Gastrocnemius medialis (tissue), 4 donors: ENCODE data around the gene NDUFA13.

ENCODE experiments used
- POLR2A ChIP-seq, 2 donors: fragments of 450-650 bp; IDR thresholded peaks; one replicate each; pipeline ENCODE4 v1.6.1; 2017; ENCODE audit warnings: antibody characterized with exemption in 2 of 2, mild to moderate bottlenecking in 2 of 2, moderate library complexity in 2 of 2
- TF ChIP-seq, protein P1 (sequence below), 5 experiments: fragments of 450-650 bp in 3 of 5; fragments of 200-600 bp in 2 of 5; sonication (generic) in 2 of 5; IDR thresholded peaks in 4 of 5; conservative IDR thresholded peaks in 1 of 5; 1 replicate in 4 of 5; 2 replicates in 1 of 5; pipeline ENCODE4 v1.5.1; 2016 to 2019; ENCODE audit warnings: antibody characterized with exemption in 5 of 5, mild to moderate bottlenecking in 3 of 5, moderate library complexity in 3 of 5

DNA sequence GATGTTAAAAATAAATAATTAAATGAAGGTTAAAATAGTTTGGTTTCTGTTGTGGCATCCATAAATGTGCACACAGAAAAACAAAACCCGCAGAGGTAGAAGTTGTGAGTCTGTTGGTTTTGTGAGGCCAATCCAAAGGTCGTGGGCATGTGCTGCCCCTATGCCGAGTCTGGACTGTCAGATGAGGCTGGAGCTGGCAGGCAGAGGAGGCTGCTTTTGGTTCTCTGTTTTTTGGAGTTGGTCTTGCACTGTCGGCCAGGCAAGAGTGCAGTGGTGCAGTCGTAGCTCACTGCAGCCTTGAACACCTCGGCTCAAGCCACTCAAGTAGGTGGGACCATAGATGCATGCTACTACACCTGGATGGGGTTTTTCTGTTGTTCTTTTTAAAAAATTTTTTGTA is 44.3 kb upstream of the NDUFA13 start:
- TF ChIP-seq, protein P1, sequence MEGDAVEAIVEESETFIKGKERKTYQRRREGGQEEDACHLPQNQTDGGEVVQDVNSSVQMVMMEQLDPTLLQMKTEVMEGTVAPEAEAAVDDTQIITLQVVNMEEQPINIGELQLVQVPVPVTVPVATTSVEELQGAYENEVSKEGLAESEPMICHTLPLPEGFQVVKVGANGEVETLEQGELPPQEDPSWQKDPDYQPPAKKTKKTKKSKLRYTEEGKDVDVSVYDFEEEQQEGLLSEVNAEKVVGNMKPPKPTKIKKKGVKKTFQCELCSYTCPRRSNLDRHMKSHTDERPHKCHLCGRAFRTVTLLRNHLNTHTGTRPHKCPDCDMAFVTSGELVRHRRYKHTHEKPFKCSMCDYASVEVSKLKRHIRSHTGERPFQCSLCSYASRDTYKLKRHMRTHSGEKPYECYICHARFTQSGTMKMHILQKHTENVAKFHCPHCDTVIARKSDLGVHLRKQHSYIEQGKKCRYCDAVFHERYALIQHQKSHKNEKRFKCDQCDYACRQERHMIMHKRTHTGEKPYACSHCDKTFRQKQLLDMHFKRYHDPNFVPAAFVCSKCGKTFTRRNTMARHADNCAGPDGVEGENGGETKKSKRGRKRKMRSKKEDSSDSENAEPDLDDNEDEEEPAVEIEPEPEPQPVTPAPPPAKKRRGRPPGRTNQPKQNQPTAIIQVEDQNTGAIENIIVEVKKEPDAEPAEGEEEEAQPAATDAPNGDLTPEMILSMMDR (IDR thresholded peaks at IDR 0.05 in 4 of 5, conservative IDR thresholded peaks at IDR 0.05 in 1 of 5) = no peak
- TF ChIP-seq POLR2A (IDR thresholded peaks at IDR 0.05) = no peak
